ENCODE measurements around the gene PKD1L1.

Gene PKD1L1

GRCh38 chr7:47817917-47818316, 130.3 kb downstream of the PKD1L1 start:
- TF ChIP-seq POLR2AphosphoS5 (IDR thresholded peaks at IDR 0.05; ENCODE audit: low read depth, low read length) (no peak), TAF1 (IDR thresholded peaks at IDR 0.05; ENCODE audit: borderline replicate concordance, low read depth, low read length) (no peak), POLR2A (IDR thresholded peaks at IDR 0.05; ENCODE audit: low read depth, low read length) (no peak)
- FAIRE-seq (no peak), DNase-seq (ENCODE audit: insufficient read length) (no peak)

GRCh38 chr7:47816647-47817046, 131.6 kb downstream of the PKD1L1 start:
- DNase-seq (ENCODE audit: insufficient read length): no peak
- FAIRE-seq: no peak
- no peak for TF ChIP-seq POLR2AphosphoS5 (IDR thresholded peaks at IDR 0.05; ENCODE audit: low read depth, low read length)
- no peak for TF ChIP-seq TAF1 (IDR thresholded peaks at IDR 0.05; ENCODE audit: borderline replicate concordance, low read depth, low read length)
- TF ChIP-seq POLR2A (IDR thresholded peaks at IDR 0.05; ENCODE audit: low read depth, low read length): no peak

- DNase-seq (ENCODE audit: insufficient read length) (no peak), FAIRE-seq (no peak)
- TF ChIP-seq POLR2A (IDR thresholded peaks at IDR 0.05; ENCODE audit: low read depth, low read length) (no peak), TAF1 (IDR thresholded peaks at IDR 0.05; ENCODE audit: borderline replicate concordance, low read depth, low read length) (no peak), POLR2AphosphoS5 (IDR thresholded peaks at IDR 0.05; ENCODE audit: low read depth, low read length) (no peak)
These were observed 132.4 kb downstream of the PKD1L1 start for GRCh38 chr7:47815867-47816266.

- FAIRE-seq (no peak), DNase-seq (ENCODE audit: insufficient read length) (no peak)
- TF ChIP-seq POLR2A (IDR thresholded peaks at IDR 0.05; ENCODE audit: low read depth, low read length): no peak
- no peak for TF ChIP-seq TAF1 (IDR thresholded peaks at IDR 0.05; ENCODE audit: borderline replicate concordance, low read depth, low read length)
- no peak for TF ChIP-seq POLR2AphosphoS5 (IDR thresholded peaks at IDR 0.05; ENCODE audit: low read depth, low read length)
These were observed 133.2 kb downstream of the PKD1L1 start for GRCh38 chr7:47814905-47815613.

- FAIRE-seq: no peak
- no peak for DNase-seq (ENCODE audit: insufficient read length)
- TF ChIP-seq TAF1 (IDR thresholded peaks at IDR 0.05; ENCODE audit: borderline replicate concordance, low read depth, low read length) (no peak), POLR2A (IDR thresholded peaks at IDR 0.05; ENCODE audit: low read depth, low read length) (no peak), POLR2AphosphoS5 (IDR thresholded peaks at IDR 0.05; ENCODE audit: low read depth, low read length) (no peak)
These were observed 134.5 kb downstream of the PKD1L1 start for GRCh38 chr7:47813620-47814260.

- DNase-seq (ENCODE audit: insufficient read length): no peak
- TF ChIP-seq TAF1 (IDR thresholded peaks at IDR 0.05; ENCODE audit: borderline replicate concordance, low read depth, low read length) (no peak), POLR2A (IDR thresholded peaks at IDR 0.05; ENCODE audit: low read depth, low read length) (no peak)
- no peak for FAIRE-seq
These were observed 135.7 kb downstream of the PKD1L1 start for GRCh38 chr7:47812429-47813136.

- no peak for DNase-seq (ENCODE audit: insufficient read length)
- no peak for FAIRE-seq
- TF ChIP-seq POLR2A (IDR thresholded peaks at IDR 0.05; ENCODE audit: low read depth, low read length) (no peak), POLR2AphosphoS5 (IDR thresholded peaks at IDR 0.05; ENCODE audit: low read depth, low read length) (no peak), TAF1 (IDR thresholded peaks at IDR 0.05; ENCODE audit: borderline replicate concordance, low read depth, low read length) (no peak)
These were observed 136.5 kb downstream of the PKD1L1 start for GRCh38 chr7:47811632-47812380.

- DNase-seq (ENCODE audit: insufficient read length) (no peak), FAIRE-seq (no peak)
- TF ChIP-seq POLR2A (IDR thresholded peaks at IDR 0.05; ENCODE audit: low read depth, low read length) (no peak), TAF1 (IDR thresholded peaks at IDR 0.05; ENCODE audit: borderline replicate concordance, low read depth, low read length) (no peak), POLR2AphosphoS5 (IDR thresholded peaks at IDR 0.05; ENCODE audit: low read depth, low read length) (no peak)
These were observed 138.9 kb downstream of the PKD1L1 start for GRCh38 chr7:47809387-47809786.

GRCh38 chr7:47808321-47808720, 139.9 kb downstream of the PKD1L1 start:
- FAIRE-seq: no peak
- TF ChIP-seq TAF1 (IDR thresholded peaks at IDR 0.05; ENCODE audit: borderline replicate concordance, low read depth, low read length): no peak

GRCh38 chr7:47807756-47808155, 140.5 kb downstream of the PKD1L1 start:
- FAIRE-seq (no peak), DNase-seq (ENCODE audit: insufficient read length) (no peak)
- no peak for TF ChIP-seq POLR2AphosphoS5 (IDR thresholded peaks at IDR 0.05; ENCODE audit: low read depth, low read length)
- no peak for TF ChIP-seq TAF1 (IDR thresholded peaks at IDR 0.05; ENCODE audit: borderline replicate concordance, low read depth, low read length)
- TF ChIP-seq POLR2A (IDR thresholded peaks at IDR 0.05; ENCODE audit: low read depth, low read length): no peak

More at GRCh38 chr7:47808321-47808720, 139.9 kb downstream of the PKD1L1 start:
- DNase-seq (ENCODE audit: insufficient read length): no peak

GRCh38 chr7:47807126-47807525, 141.1 kb downstream of the PKD1L1 start:
- DNase-seq (ENCODE audit: insufficient read length) (no peak), FAIRE-seq (no peak)
- TF ChIP-seq POLR2A (IDR thresholded peaks at IDR 0.05; ENCODE audit: low read depth, low read length): no peak
- no peak for TF ChIP-seq TAF1 (IDR thresholded peaks at IDR 0.05; ENCODE audit: borderline replicate concordance, low read depth, low read length)
- no peak for TF ChIP-seq POLR2AphosphoS5 (IDR thresholded peaks at IDR 0.05; ENCODE audit: low read depth, low read length)
